HFF-Myc (cell line): ENCODE data around the gene CNTFR.

Experiments
- DNase-seq: peaks from one replicate; pipeline ENCODE4 v3.0.0-alpha.2; 2011; ENCODE audit warnings: low read depth; ENCODE audit errors: extremely low read depth
- H3K4me3 ChIP-seq: replicated peaks from 2 replicates; pipeline ENCODE4 v1.5.1; 2011; ENCODE audit warnings: low read depth, mild to moderate bottlenecking, control low read depth, low read length
- TF ChIP-seq, protein P1 (sequence below): IDR thresholded peaks from 2 replicates; pipeline ENCODE4 v1.5.1; 2012; ENCODE audit warnings: mild to moderate bottlenecking, low read depth, low read length, control low read depth; ENCODE audit errors: missing control alignments

The CNTFR gene

DNA sequence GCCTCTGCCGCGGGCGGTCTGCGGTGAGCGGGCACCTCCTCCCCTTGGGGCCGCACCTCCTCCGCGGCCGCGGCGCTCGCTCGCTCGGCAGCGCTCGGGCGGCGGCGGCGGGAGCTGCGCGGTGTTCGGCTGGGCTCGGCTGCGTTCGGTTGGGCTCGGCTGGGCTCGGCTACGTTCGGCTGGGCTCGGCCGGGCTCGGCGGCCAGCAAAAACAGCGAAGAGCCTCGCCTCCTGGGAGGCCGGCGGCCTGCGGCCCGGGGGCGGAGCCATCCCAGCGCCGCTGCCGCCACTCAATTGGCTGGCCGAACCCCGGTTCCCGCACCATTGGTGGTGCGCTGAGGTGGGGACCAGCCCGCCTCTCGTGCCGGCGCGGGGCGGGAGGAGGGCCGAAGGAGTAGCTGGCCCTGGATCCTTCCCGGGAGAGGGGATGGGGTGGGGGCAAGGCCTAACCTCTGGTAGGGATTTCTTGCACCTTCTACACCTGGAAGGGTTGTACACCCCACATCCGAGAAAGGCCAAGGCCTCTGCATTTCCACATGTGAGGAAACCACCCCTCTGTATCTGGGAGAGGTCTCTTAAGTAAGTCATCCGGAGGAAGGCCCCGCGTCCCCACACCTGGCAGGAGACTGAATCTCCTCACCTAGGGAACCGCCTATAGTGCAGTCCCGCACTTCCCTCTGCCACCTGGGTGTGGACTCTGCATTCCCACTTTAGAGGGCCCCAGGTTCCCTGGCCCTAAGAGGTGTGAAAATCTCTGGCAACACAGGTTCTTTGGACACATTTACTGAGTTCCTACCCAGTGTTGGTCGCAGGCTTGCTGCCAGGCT is 66.3 kb downstream of the CNTFR start, which contains the start of gene ENHO:
Gene ENHO, minus strand, starts transcription at position 20 of the 827 bp plus-strand sequence. CDS start 1,295 bp downstream, outside the sequence.
- TF ChIP-seq, protein P1, sequence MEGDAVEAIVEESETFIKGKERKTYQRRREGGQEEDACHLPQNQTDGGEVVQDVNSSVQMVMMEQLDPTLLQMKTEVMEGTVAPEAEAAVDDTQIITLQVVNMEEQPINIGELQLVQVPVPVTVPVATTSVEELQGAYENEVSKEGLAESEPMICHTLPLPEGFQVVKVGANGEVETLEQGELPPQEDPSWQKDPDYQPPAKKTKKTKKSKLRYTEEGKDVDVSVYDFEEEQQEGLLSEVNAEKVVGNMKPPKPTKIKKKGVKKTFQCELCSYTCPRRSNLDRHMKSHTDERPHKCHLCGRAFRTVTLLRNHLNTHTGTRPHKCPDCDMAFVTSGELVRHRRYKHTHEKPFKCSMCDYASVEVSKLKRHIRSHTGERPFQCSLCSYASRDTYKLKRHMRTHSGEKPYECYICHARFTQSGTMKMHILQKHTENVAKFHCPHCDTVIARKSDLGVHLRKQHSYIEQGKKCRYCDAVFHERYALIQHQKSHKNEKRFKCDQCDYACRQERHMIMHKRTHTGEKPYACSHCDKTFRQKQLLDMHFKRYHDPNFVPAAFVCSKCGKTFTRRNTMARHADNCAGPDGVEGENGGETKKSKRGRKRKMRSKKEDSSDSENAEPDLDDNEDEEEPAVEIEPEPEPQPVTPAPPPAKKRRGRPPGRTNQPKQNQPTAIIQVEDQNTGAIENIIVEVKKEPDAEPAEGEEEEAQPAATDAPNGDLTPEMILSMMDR: no peak
- peak; percentile 20 for DNase-seq
- peak within 1 kb of the TSS; percentile 34 for H3K4me3 ChIP-seq

DNA sequence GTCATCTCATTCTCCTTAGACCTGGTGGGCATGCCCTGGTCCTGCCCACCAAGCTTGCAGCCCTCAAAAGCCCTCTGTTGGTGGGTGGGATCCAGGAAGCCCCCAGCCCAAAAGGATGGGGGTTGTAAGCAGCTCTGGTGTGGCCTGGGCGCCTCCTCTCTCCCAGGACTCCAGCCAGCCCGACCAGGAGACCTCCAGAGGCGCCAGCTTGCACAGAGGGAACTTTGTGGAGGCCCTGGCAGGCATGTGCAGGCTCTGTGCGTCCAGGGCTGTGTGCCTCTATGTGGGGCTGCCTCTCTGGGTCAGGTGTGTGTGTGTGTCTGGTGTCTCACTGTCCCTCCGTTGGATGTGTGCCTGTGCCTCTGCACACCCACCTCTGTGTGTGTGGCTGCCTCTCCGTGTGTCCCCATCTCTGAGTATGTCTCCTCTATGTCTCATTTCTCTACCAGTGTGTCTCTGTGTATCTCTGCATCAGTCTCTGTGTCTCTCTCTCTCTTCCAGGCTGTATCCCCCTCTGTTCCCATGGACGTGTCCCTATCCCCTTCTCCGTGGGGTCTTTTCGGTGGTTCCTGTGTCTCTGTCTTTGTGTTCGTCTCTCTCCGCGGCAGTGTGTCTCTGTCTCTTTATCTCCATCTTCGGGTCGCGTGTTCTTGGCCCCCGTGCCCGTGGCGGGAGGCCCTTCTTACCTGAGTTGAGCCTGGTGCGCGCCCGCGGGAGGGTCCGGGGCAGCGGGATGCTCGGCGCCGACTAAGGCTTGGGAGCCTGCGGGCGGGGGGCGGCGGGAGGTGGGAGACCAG is 67.2 kb downstream of the CNTFR start:
- TF ChIP-seq, protein P1: no peak
- H3K4me3 ChIP-seq: peak overlapping the region; percentile 34
- no peak for DNase-seq

DNA sequence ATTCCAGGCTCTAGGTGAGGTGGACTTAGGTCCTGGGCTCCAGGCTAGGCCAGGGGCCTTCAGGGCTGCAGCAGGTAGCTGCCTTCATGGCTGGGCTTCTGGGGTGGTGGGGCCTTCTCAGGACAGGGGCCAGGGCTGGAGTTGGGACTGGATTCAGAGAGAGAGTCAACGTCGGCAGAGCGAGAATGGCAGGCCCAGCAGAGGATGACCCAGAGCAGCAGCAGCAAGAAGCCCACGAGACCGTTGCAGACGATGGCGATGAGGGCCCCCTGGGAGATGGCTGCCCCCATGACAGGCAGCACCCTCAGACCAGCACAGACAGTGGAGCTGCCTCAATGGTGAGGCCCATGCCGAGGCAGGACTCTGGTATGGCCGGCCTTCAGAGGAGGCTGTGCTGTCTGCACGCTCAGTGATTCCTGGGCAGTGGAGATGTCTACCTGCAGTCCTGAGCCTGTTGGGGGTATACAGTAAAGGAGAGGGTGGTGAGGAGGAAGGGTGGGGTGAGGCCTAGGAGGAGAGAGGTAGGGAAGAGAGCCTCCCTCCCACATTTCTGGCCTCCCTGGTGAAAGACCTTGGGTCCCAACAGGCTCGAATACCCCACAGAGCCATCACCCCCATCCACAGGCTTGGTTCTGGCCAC is 68.0 kb downstream of the CNTFR start:
- no peak for DNase-seq
- TF ChIP-seq, protein P1: no peak
- H3K4me3 ChIP-seq: no peak overlapping the region

DNA sequence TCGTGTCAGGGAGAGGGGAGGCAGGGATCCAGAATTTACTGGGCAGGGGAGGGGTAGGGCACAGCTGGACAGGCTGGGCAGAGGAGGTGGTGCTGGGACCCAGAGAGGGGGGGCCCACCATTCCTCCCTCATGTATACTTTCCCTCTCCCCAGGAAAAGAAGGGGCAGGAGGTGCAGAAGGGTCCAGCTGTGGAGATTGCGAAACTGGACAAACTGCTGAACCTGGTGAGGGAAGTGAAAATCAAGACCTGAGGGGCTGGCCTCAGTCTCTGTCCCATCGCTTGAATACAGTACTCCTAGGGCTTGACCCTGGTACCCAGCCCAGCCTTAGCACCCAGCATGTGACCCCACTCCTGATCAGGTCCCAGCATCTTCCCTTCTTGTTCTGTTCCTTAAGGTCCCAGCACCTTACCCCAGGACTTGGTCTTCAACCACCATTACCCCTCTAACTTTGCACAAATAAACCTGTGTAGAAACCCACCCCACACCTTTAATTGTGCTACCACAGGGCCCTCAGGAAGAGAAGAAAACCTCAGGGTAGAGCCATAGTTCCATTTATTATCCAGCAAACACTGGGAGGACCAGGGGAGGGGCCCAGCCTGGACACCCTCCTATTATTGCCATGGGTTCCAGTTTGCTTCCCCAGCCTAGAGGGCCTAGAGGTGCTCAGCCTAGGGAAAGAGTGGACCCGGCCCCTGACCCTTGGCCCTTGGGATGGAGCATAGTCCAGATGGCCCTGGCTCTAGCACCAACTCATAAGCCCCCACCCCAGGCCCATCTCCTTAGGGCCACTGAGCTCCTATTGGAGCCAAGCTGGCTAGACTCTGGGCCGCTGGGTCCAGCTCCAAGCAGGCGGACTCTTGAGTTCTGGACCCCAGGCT is 68.8 kb downstream of the CNTFR start:
- H3K4me3 ChIP-seq: no peak overlapping the region
- no peak for DNase-seq
- TF ChIP-seq, protein P1: no peak

DNA sequence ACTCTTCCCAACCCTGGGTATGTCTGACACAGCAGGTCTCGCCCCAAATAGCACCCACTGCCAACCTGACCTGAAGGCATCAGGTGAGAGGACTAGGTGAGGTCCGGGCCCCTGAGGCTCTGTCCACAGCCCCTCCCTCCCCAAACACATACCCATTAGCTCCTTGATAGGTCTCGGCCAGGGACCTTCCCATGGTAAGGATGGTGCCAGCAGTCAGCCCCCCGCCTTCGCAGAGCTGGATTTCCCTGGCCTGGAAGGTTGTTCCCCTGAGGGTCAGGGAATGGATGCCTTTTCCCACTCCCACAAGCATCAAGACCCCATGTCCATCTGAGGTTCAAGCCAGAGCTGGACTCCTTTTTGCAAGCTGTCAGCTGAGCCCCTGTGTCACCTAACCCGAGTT is 69.4 kb downstream of the CNTFR start:
- H3K4me3 ChIP-seq: no peak overlapping the region
- TF ChIP-seq, protein P1: no peak
- no peak for DNase-seq
